AG20443 (cell line): ENCODE measurements around the gene EVI5.
"Not testable (repeated sequence)": the region's sequence is repeated elsewhere in the genome, so short reads cannot be mapped to it uniquely, and the experiment has no call there.

Source experiments
- DNase-seq: peaks from one replicate; pipeline ENCODE4 v3.0.0; 2012; ENCODE audit warnings: low spot score, mixed read lengths

The EVI5 gene

DNA sequence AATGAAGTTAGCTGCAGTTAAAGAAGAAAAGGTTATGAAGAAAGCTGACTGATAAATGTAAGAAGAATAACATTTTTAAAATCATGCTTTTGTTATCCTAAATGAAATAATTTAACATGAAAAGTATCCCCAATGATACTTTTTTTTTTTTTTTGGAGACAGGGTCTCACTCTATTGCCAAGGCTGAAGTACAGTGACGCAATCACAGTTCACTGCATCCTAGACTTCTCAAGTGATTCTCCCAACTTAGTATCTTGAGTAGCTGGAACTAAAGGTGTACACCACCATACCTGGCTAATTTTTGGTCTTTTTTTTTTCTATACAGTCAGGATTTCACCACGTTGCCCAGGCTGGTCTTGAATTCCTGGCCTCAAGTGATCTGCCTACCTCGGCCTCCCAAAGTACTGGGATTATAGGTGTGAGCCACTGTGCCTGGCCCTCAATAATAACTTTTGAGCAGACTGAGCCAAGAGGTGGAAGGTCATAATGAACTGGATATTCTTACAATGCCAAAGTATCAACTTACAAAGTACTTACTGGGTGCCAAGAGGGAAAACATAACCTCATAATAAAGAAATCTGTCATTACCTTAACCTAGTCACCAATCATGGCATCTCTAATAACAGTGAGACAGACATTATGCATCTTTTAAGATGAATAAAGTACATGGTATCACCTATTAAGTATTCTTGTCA lies 94.5 kb downstream of the EVI5 start:
- DNase-seq: no peak

- no peak for DNase-seq
These were observed 104.9 kb downstream of the EVI5 start for GRCh38 chr1:92679980-92680379.

GRCh38 chr1:92663775-92664174 lies 121.1 kb downstream of the EVI5 start:
- DNase-seq: no peak

- no peak for DNase-seq
These were observed 122.9 kb downstream of the EVI5 start for GRCh38 chr1:92662048-92662447.

DNA sequence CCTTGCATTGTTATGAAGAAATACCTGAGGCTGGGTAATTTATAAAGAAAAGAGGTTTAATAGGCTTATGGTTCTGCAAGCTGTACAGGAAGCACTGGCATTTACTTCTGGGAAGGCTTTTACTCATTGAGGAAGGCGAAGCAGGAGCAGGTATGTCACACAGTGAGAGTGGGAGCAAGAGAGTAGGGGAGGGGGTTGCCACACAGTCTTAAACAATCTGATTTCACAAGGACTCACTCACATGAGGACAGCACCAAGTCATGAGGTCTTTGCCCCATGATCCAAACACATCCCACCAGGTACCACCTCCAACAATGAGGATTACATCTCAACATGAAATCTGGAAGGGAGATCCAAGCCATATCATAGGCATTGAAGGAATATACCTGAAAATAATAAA lies 127.2 kb downstream of the EVI5 start:
- no peak for DNase-seq

DNA sequence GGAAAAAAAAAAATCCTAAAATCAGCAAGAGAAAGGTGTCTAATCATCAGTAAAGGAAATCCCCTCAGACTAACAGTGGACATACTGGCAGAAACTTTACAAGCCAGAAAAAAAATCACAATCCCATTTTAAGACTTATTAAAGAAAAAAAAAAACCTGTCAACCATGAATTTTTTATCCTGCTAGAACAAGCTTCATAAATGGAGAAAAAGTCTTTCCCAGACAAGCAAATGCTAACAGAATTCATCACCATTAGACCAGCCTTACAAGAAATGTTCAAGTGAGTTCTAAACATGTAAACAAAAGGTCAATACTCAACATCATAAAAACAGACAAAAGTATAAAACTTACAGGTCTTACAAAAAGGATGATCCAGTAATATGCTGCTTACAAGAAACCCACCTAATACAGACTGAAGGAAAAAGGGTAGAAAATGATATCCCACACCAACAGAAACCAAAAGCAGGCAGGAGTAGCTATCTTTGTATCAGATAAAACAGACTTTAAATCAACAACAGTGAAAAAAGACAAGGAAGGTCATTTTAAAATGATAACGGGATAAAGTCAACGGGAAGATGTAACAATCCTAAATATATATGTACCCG lies 129.6 kb downstream of the EVI5 start:
- DNase-seq: no peak

DNA sequence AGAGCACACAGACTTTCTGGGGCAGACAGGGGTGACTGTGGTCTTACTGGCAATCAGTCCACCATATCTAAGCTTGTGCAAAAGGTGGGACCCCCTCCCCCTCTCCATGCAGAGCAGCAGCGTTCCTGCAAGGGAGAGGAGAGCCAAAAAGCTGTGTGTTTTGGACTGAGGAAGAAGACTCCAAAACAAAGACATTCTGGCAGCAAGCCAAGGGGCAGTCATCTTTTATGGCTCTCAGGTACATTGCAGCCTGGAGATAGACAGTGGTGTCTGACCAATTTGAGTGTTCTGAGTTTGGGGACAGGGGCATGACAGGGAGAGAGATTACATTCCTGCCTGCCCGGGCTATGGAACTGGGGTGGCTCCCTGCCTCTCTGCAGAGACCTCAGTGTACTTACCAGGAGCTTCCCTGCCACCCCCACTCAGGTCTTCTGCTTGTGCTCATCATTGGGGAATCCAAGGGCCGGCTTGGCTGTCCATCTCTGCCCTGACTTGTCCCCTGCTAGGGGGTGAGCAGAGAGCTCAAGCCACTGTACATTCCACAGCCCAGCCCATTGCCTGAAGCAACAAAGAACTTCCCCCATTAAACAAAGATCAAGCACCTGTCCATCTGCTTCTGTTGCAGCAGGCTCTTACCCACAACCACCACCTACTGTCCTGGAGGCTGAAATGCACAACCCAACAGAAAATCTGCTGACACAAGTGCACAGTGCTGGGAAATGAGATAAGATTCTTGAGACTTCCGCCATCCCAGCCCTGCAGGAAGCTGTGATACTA lies 131.1 kb downstream of the EVI5 start:
- no peak for DNase-seq

DNA sequence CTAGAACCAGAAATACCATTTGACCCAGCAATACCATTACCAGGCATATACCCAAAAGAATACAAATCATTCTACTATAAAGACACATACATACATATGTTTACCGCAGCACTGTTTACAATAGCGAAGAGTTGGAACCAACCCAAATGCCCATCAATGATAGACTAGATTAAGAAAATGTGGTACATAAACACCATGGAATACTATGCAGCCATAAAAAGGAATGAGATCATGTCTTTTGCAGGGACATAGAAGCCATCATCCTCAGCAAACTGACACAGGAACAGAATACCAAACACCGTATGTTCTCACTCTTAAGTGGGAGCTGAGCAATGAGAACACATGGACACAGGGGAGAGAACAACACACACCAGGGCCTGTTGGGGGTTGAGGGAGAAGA lies 144.2 kb downstream of the EVI5 start:
- DNase-seq: not testable (repeated sequence)

DNA sequence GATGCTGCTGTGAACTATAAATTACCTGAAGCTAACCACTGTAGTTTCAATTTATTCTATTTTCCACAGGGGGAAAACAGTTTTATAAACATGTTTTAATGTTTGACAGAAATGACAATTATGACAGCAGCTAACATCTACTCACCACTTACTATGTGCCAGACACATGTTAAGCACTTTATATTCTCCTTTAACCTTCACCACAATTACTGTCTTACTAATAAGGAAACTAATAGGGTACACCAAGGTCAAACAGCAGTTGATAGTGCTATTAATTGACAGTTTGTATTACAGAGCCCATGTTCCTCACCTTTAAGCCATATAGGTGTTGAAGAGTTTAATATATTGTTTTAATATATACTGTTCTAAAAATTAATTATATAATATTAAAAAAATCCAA lies 146.4 kb downstream of the EVI5 start:
- no peak for DNase-seq

DNA sequence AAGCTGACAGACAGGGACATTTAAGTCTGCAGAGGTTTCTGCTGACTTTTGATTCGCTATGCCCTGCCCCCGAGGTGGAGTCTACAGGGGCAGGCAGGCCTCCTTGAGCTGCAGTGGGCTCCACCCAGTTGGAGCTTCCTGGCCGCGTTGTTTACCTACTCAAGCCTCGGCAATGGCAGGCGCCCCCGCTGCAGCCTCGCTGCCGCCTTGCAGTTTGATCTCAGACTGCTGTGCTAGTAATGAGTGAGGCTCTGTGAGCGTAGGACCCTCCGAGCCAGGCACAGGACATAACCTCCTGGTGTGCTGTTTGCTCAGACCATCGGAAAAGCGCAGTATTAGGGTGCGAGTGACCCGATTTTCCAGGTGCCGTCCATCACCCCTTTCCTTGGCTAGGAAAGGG lies 149.7 kb downstream of the EVI5 start:
- not testable (repeated sequence) for DNase-seq

DNA sequence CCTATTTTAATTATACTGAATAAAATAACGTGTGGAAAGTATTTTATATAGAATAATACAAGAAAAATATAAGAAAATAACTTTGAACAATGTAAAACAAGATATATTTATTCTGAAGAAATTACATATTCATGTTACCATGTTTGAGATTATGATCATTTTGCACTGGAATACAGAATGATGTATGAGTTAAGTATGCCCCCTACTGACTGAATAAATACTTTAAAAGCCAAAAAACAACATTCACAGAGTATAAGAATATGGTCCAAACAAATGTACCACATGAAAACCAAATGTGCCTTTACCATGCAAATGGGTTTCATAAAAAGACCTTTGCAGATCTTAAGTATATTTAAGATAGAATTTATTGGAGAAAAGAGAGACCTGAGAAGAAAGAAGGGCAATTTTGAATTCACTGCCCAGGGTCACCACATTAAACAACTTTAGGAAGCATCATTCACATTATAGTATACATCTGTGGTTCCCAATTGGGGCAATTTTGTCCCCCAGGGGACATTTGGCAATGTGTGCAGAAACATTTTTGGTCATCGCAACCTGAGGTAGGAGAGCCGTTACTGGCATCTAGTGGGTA lies 161.6 kb downstream of the EVI5 start:
- peak; percentile 7 for DNase-seq

GRCh38 chr1:92619466-92620189 lies 165.3 kb downstream of the EVI5 start:
- DNase-seq: no peak

DNA sequence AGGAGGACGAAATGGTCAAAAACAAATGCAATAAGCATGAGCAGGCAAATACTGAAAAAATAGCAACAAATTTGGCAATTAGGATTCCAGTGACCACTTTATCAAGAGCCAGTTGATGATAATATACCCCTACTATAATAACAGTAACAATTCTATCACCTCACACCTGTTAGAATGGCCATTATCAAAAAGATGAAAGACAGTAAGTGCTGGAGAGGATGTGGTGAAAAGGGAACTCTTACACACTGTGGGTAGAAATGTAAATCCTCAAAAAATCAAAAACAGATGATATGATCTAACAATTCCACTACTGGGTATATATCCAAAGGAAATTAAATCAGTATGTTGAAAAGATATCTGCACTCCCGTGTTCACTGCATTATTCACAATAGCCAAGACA lies 183.9 kb downstream of the EVI5 start:
- no peak for DNase-seq

GRCh38 chr1:92599184-92599583 lies 185.7 kb downstream of the EVI5 start:
- peak; percentile 20 for DNase-seq

- DNase-seq: not testable (repeated sequence)
These were observed 195.5 kb downstream of the EVI5 start for GRCh38 chr1:92589361-92589760.

- no peak for DNase-seq
These were observed 197.5 kb downstream of the EVI5 start for GRCh38 chr1:92587445-92587844.

- no peak for DNase-seq
These were observed 199.1 kb downstream of the EVI5 start for GRCh38 chr1:92585831-92586230.

DNA sequence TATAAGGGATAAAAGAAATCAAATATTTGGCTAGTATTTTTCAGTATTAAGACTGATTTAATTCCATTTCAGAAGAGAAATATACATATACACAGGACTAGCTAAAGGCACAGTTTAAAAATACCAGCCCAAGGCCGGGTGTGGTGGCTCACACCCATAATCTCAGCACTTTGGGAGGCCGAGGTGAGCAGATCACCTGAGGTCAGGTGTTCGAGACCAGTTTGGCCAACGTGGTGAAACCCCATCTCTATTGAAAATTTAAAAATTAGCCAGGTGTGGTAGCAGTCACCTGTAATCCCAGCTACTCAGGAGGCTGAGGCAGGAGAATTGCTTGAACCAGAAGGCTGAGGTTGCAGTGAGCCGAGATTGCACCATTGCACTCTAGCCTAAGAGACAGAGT lies 200.1 kb downstream of the EVI5 start:
- not testable (repeated sequence) for DNase-seq

GRCh38 chr1:92583821-92584760 lies 200.8 kb downstream of the EVI5 start:
- peak; percentile 6 for DNase-seq

DNA sequence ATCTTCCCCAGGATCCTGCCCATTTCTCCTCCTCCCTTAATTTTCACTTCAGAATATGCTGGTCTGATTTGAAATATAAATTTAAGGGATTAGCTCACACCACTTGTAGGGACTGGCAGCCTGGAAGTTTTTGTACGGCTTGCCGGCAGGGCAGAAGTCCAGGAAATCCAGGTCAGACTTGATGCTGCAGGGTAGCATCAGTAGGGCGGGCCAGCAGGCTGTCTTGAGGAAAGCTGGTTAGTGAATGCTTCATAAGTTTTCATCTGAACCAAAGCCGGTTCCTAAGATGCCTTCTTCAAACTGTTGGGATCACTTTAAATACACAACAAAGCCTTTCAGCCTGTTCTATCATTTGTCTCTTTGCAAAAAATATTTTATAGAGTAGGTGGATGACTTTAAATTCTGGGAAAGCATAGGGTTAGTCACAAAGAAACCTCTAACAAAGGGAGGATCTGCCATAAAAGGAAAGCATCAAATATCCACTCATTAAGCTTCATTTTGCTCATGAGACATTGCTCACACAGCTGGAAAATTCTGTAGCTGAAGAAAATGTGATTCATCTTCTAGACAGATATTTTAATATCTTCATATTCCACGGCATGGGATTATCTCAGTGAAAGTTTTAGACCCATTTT lies 207.5 kb downstream of the EVI5 start:
- DNase-seq: peak; percentile 42

DNA sequence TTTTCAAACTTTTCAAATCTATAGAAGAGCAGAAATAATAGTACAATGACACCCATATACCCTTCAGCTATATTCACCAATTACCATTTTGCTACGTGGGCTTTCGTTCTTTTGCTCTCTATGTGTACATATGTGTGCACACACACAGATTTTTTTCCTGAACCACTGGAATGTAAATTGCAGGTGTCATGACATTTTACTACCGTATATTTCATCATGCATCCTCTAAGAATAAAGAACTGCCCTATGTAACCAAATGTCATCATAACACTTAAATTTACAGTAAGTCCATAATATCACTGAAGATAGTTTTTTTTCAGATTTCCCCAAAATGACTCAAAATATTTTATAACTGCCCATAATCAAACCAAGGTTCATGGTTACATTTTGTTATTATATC lies 209.8 kb downstream of the EVI5 start:
- no peak for DNase-seq
